Measurements from ENCODE around the gene TRIM58.

TRIM58 gene

DNA sequence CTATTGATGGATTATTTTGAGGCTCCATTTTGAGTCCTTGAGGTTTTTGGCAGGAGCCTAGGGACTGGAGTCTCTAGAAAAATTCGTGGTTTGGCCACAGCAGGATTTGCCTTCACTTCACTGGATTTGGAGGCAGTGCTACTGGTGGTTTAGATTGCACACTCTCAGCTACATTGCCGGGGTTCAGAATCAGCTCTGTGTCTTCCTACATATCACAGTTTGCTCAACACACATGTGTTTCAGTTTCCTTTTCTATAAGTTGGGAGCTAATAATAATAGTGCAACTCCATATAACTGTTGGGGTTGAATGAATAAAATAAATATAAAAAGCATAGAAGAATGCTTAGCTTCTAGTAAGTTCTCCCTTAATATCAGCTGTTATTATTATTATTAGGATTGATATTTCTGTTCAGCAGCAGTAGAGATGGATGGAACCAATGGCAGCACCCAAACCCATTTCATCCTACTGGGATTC is 38.2 kb downstream of the TRIM58 start, which contains the start of gene OR2W3:
OR2W3 (plus strand) TSS at position 425 of the 475 bp plus-strand sequence; CDS start at position 425, 0 bp downstream.
- DNase-seq (ENCODE audit: low spot score), result no peak

DNA sequence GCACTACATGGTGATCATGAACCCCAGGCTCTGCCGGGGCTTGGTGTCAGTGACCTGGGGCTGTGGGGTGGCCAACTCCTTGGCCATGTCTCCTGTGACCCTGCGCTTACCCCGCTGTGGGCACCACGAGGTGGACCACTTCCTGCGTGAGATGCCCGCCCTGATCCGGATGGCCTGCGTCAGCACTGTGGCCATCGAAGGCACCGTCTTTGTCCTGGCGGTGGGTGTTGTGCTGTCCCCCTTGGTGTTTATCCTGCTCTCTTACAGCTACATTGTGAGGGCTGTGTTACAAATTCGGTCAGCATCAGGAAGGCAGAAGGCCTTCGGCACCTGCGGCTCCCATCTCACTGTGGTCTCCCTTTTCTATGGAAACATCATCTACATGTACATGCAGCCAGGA is 39.0 kb downstream of the TRIM58 start:
- DNase-seq (ENCODE audit: low spot score), result no peak

DNA sequence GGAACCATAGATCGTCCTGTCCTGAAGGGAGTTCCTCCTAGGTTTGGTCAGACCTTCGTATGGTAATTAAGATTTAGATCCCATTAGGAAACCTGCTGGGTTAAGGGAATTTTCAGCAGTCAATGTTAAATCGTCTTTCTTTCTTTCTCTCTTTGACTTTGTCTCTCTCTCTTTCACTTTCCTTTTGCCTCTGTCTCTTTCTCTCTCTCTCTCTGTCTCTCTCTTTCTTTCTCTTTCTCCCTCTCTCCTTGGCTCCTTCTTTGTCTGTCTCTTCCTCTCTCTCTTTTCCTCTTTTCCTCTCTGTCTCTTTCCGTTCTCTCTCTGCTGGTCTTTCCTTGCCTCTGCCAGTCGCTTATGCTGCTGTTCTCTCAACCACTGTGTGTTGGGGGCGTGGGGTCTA is 47.1 kb downstream of the TRIM58 start:
- no peak for DNase-seq (ENCODE audit: low spot score)

DNA sequence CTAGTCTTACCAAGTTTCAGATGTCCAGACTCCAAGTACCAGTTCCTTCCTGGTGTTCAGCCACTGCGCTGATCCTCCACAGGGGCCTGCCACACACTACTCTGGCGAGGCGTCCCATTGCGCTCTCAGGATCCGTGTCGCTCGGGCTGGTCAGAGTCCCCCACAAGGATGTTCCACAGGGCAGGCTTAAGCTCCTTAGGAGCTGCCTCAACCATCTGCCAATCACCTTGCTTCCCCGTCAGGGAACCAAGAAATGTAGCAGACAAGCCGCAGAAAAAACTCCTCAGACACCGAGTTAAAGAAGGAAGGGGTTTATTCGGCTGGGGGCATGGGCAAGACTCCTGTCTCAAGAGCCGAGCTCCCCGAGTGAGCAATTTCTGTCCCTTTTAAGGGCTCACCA is 48.2 kb downstream of the TRIM58 start:
- DNase-seq (ENCODE audit: low spot score), result no peak

DNA sequence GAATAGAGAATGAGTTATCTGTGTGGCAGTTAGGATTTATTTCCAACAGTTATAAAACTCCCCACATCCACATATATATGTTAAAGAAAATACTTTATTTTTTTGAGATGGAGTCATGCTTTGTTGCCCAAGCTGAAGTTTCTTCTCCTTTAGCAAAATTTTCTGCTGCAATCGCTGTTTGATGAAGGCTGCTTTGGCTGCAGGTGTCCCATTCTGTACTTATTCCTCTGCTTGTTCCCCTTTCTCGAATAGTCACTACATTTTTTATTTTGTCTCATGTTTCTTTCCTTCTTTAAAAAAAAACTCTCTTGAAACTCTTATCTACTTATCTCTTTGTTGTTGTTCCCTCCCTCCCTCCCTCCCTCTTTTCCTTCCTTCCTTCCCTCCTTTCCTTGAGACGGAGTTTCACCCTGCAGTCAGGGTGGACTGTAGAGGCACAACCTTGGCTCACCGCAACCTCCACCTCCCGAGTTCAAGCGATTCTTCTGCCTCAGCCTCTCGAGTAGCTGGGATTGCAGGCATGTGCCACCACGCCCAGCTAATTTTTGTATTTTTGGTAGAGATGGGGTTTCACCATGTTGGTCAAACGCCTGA is 49.0 kb downstream of the TRIM58 start:
- DNase-seq (ENCODE audit: low spot score), result no peak

DNA sequence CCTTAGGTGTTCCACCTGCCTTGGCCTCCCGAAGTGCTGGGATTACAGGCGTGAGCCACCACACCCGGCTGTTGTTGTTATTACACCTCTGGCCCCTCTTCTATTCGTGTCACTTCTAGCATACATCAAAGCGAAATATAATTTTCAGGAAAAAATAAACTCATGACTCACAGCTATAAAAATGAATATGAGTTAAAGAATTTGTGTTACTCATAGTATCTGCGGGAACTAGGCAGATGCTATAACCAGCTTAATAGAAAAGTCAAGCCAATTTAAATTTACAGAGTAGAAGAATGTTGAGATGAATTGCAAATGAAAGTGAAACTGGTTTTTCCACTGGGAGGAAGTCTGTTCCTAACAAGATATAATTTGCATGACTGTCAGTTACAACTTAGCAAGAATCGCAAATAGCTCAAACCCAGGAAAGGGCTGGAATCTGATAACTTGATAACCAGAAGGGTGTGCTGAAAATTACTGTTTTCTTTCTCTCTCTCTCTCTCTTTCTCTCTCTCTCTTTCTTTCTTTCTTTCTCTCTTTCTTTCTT is 49.6 kb downstream of the TRIM58 start:
- DNase-seq (ENCODE audit: low spot score), result peak; percentile 87

DNA sequence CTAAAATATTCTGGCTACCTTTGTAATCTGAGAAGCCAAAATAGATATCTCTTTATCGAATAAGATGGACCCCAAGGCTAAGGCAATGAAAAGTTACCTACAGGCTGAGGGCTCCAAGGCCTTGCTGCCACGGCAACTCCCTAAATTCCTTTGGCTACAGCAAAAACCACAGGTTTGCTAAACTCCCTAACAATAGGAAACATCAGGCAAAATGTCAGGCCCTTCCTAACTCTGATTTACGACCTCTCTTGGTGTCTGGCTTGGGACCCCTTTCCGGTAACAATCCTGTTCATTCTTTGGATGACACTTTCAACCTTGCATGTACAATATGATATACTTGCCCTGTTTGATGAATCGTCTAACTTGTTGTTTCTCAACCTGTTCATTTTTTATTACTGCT is 51.8 kb downstream of the TRIM58 start:
- DNase-seq (ENCODE audit: low spot score), result no peak

DNA sequence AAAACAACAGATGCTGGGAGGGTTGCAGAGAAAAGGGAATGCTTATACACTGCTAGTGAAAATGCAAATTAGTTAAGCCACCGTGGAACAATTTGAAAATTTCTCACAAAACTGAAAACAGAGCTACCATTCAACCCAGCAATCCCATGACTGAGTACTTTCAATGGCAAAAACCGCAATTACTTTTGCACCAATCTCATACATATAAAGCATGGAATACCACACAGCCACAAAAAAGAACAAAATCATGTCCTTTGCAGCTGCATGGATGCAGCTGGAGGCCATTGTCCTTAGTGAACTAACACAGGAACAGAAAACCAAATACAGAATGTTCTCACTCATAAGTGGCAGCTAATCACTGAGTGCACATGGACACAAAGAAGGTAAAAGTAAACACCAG is 56.8 kb downstream of the TRIM58 start:
- no peak for DNase-seq (ENCODE audit: low spot score)

DNA sequence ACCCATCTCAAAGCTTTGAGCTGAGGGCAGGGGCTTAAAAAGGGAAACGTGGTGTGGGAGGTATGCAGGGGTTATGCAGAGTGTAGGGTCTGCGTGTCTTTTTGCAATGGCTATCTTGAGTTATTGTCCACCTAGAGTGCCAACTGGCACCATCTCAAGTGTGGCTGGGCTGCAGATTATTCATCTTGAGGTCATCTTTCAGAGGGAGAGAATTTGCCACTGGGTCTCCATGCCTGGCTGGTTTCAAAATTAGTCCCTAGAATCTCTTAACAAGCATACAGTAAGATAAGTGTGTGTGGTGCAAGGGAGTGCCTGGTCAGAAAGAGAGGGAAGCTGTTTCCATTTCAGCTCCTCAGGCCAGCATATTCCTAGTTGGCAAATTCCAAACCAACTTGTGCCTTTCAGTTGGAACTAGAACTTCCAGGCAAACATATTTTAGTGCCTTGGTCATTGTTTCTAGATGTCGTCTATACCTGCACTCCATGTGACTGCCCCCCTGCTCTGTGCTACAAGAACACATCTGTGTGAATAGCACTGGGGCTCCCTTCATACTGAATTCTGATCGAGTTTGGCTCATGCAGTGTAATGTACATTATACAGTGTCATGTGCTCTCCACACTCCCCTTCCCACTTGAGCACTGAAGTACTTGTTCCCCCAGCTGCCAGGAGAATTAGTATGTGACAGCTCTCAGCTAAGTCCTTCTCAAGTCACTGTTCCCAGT is 58.1 kb downstream of the TRIM58 start:
- DNase-seq (ENCODE audit: low spot score), result no peak

DNA sequence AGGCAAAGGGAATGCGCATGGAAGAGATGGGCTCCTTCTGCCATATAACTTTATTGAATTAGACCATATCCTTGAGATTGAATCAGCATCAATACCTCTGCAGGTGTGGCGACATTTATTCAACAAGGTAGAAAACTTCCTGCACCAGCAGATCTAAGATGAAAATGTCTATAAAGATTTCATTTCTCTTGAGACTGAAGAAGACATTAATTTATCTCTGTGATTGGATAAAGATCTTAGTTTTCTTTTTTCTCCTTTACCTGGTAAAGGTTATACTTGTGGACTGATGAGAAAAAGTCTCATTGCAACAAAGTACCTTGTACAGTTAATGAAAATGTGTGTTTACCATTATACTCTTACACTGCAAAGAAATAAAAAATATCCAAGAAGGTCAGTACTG is 63.0 kb downstream of the TRIM58 start, which contains the start of gene OR2T8:
OR2T8 (plus strand) TSS at position 301 of the 400 bp plus-strand sequence. CDS start 766 bp downstream, outside the sequence.
- no peak for DNase-seq (ENCODE audit: low spot score)

DNA sequence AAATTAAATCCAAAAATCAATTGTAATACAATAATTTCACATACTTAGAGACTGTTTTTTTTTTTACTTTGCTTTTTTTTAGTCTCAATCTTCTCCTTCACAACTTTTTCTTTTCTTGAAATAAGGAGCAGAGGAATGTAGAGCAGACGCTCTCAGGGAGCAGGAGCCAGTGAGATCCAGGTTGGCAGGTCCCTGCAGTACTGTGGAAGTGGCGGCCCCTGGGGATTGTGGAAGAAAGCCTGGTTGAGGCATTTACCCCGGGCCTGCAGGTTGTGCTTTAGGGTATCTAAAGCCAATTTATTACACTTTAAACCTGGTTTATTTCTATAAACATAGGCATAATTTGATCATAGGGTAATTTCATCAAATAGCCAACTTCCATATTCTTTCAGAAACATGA is 67.0 kb downstream of the TRIM58 start:
- no peak for DNase-seq (ENCODE audit: low spot score)

DNA sequence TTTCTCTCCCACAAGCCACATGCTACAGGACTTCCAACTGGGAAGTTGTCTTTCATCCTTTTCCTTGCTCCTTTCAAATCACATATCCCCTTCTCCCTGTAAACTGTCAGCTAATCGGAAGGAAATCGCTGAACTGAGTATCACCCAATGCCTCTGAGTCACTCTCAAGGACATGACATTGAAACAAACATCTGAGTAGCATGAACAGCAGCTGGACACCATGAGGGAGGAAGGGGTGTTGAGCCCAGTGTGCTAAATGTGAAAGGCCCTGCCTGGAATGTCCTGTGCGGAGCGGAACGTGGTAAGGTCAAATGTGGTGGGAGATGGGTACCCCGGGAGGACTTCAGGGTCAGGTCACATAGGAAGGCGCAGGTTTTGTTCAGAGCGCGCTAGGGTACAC is 67.9 kb downstream of the TRIM58 start, which contains the start of gene OR2AJ1:
OR2AJ1 (plus strand) TSS at position 22 of the 400 bp plus-strand sequence. CDS start 8,880 bp downstream, outside the sequence.
- DNase-seq (ENCODE audit: low spot score), result no peak
